ENCODE measurements around the gene ZNF367.

The ZNF367 gene

GRCh38 chr9:96381696-96382095, 36.5 kb downstream of the ZNF367 start:
- DNase-seq (ENCODE audit: low read depth in 1 of 2, low spot score in 1 of 2) = no peak
- Histone ChIP-seq H3K4me3 (replicated peaks; ENCODE audit: insufficient read depth, low read length) (no peak overlapping the region), H3K27ac (replicated peaks) (no peak overlapping the region), H3K27me3 (ENCODE audit: insufficient read depth, poor library complexity, severe bottlenecking) (no peaks in the 10 kb centered on the region)
- TF ChIP-seq, protein P1, sequence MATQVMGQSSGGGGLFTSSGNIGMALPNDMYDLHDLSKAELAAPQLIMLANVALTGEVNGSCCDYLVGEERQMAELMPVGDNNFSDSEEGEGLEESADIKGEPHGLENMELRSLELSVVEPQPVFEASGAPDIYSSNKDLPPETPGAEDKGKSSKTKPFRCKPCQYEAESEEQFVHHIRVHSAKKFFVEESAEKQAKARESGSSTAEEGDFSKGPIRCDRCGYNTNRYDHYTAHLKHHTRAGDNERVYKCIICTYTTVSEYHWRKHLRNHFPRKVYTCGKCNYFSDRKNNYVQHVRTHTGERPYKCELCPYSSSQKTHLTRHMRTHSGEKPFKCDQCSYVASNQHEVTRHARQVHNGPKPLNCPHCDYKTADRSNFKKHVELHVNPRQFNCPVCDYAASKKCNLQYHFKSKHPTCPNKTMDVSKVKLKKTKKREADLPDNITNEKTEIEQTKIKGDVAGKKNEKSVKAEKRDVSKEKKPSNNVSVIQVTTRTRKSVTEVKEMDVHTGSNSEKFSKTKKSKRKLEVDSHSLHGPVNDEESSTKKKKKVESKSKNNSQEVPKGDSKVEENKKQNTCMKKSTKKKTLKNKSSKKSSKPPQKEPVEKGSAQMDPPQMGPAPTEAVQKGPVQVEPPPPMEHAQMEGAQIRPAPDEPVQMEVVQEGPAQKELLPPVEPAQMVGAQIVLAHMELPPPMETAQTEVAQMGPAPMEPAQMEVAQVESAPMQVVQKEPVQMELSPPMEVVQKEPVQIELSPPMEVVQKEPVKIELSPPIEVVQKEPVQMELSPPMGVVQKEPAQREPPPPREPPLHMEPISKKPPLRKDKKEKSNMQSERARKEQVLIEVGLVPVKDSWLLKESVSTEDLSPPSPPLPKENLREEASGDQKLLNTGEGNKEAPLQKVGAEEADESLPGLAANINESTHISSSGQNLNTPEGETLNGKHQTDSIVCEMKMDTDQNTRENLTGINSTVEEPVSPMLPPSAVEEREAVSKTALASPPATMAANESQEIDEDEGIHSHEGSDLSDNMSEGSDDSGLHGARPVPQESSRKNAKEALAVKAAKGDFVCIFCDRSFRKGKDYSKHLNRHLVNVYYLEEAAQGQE (IDR thresholded peaks at IDR 0.05; ENCODE audit: insufficient replicate concordance, low read depth) = no peak
- TF ChIP-seq POLR2AphosphoS5 (IDR thresholded peaks at IDR 0.05; ENCODE audit: low read depth) (no peak), GABPA (IDR thresholded peaks at IDR 0.05; ENCODE audit: low read depth) (no peak), CTCF (IDR thresholded peaks at IDR 0.05; ENCODE audit: insufficient read depth, low read length) (no peak), SPI1 (IDR thresholded peaks at IDR 0.05; ENCODE audit: borderline replicate concordance, low read depth) (no peak)

DNA sequence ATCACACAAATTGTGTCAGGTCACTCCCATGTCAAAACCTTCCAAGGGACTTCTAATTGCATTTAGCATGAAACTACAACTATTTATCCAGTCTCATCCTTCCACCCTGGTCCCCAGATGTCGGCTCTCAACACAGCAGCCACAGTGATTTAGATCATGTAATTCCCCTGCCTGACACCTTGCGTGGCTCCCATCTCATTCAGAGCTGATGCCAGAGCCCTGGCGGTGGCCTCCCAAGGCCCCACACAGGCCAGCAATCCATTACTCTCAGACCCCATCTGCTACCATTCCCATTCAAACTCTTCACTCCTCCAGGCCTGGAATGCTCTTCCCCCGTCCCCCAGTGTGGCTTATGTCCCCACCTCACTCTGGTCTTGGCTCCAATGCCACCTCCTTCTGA, 37.0 kb downstream of the ZNF367 start:
- TF ChIP-seq GABPA (IDR thresholded peaks at IDR 0.05; ENCODE audit: low read depth) = no peak
- TF ChIP-seq, protein P1 (IDR thresholded peaks at IDR 0.05; ENCODE audit: insufficient replicate concordance, low read depth) = no peak
- TF ChIP-seq SPI1 (IDR thresholded peaks at IDR 0.05; ENCODE audit: borderline replicate concordance, low read depth) = no peak
- no peak for TF ChIP-seq POLR2AphosphoS5 (IDR thresholded peaks at IDR 0.05; ENCODE audit: low read depth)
- TF ChIP-seq CTCF (IDR thresholded peaks at IDR 0.05; ENCODE audit: insufficient read depth, low read length) = no peak
- H3K4me3 ChIP-seq (replicated peaks; ENCODE audit: insufficient read depth, low read length) = no peak overlapping the region

GRCh38 chr9:96379461-96379860, 38.7 kb downstream of the ZNF367 start:
- TF ChIP-seq, protein P1 (IDR thresholded peaks at IDR 0.05; ENCODE audit: insufficient replicate concordance, low read depth) = no peak
- TF ChIP-seq CTCF (IDR thresholded peaks at IDR 0.05; ENCODE audit: insufficient read depth, low read length) = no peak
- no peak for TF ChIP-seq POLR2AphosphoS5 (IDR thresholded peaks at IDR 0.05; ENCODE audit: low read depth)
- TF ChIP-seq GABPA (IDR thresholded peaks at IDR 0.05; ENCODE audit: low read depth) = no peak
- TF ChIP-seq SPI1 (IDR thresholded peaks at IDR 0.05; ENCODE audit: borderline replicate concordance, low read depth) = no peak
- Histone ChIP-seq H3K27ac (replicated peaks) (no peak overlapping the region), H3K27me3 (ENCODE audit: insufficient read depth, poor library complexity, severe bottlenecking) (no peaks in the 10 kb centered on the region), H3K4me3 (replicated peaks; ENCODE audit: insufficient read depth, low read length) (no peak overlapping the region)
- no peak for DNase-seq (ENCODE audit: low read depth in 1 of 2, low spot score in 1 of 2)

More for the DNA sequence above, 37.0 kb downstream of the ZNF367 start:
- H3K27me3 ChIP-seq (ENCODE audit: insufficient read depth, poor library complexity, severe bottlenecking) = no peaks in the 10 kb centered on the region
- H3K27ac ChIP-seq (replicated peaks) = no peak overlapping the region
- DNase-seq (ENCODE audit: low read depth in 1 of 2, low spot score in 1 of 2) = no peak

Data from HL-60 (cell line).